ENCODE measurements around the gene FOXA3.

The FOXA3 gene

GRCh38 chr19:45879055-45879454 lies 14.9 kb downstream of the FOXA3 start:
- in situ Hi-C loops (cut with HindIII; ENCODE audit: low sequenced_read_pairs): no loop called here

GRCh38 chr19:45879971-45880370 lies 15.8 kb downstream of the FOXA3 start:
- in situ Hi-C loops (cut with HindIII; ENCODE audit: low sequenced_read_pairs): no loop called here
- DNase-seq (ENCODE audit: low read depth, low spot score): no peak
- H3K4me3 ChIP-seq (ENCODE audit: low read depth, low read length): no peak overlapping the region
- TF ChIP-seq CTCF (IDR thresholded peaks at IDR 0.05; ENCODE audit: low read depth, low read length): no peak

More at GRCh38 chr19:45879055-45879454, 14.9 kb downstream of the FOXA3 start:
- no peak overlapping the region for H3K4me3 ChIP-seq (ENCODE audit: low read depth, low read length)
- no peak for TF ChIP-seq CTCF (IDR thresholded peaks at IDR 0.05; ENCODE audit: low read depth, low read length)
- DNase-seq (ENCODE audit: low read depth, low spot score): no peak

- no peak for TF ChIP-seq CTCF (IDR thresholded peaks at IDR 0.05; ENCODE audit: low read depth, low read length)
- H3K4me3 ChIP-seq (ENCODE audit: low read depth, low read length): no peak overlapping the region
- in situ Hi-C loops (cut with HindIII; ENCODE audit: low sequenced_read_pairs): no loop called here
- no peak for DNase-seq (ENCODE audit: low read depth, low spot score)
These were observed 17.2 kb downstream of the FOXA3 start for GRCh38 chr19:45881082-45881908.

- no peak overlapping the region for H3K4me3 ChIP-seq (ENCODE audit: low read depth, low read length)
- in situ Hi-C loops (cut with HindIII; ENCODE audit: low sequenced_read_pairs): no loop called here
- TF ChIP-seq CTCF (IDR thresholded peaks at IDR 0.05; ENCODE audit: low read depth, low read length): no peak
- no peak for DNase-seq (ENCODE audit: low read depth, low spot score)
These were observed 17.9 kb downstream of the FOXA3 start for GRCh38 chr19:45881909-45882528.

GRCh38 chr19:45882652-45883585 lies 18.8 kb downstream of the FOXA3 start:
- H3K4me3 ChIP-seq (ENCODE audit: low read depth, low read length): peak overlapping the region; percentile 4
- peak; percentile 86 for DNase-seq (ENCODE audit: low read depth, low spot score)
- peak; percentile 100 for TF ChIP-seq CTCF (IDR thresholded peaks at IDR 0.05; ENCODE audit: low read depth, low read length)
- in situ Hi-C loops (cut with HindIII; ENCODE audit: low sequenced_read_pairs): no loop called here

GRCh38 chr19:45883586-45883880 lies 19.4 kb downstream of the FOXA3 start:
- in situ Hi-C loops (cut with HindIII; ENCODE audit: low sequenced_read_pairs): no loop called here
- TF ChIP-seq CTCF (IDR thresholded peaks at IDR 0.05; ENCODE audit: low read depth, low read length): no peak
- H3K4me3 ChIP-seq (ENCODE audit: low read depth, low read length): no peak overlapping the region
- no peak for DNase-seq (ENCODE audit: low read depth, low spot score)
